ENCODE data around the gene CD58.

CD58 gene

GRCh38 chr1:116580446-116581322, 9.9 kb upstream of the CD58 start:
- Histone ChIP-seq H3K4me3 (ENCODE audit: insufficient read depth, low read length, poor library complexity, severe bottlenecking) (no peak overlapping the region), H3K27ac (ENCODE audit: low read depth, low read length) (no peak overlapping the region), H3F3A (ENCODE audit: insufficient read depth) (no peaks in the 10 kb centered on the region), H3K27me3 (ENCODE audit: low read length) (no peaks in the 10 kb centered on the region), H3K79me2 (ENCODE audit: insufficient read depth, low read length) (no peaks in the 10 kb centered on the region), H3K9me2 (replicated peaks; ENCODE audit: insufficient read depth, low read length) (no peaks in the 10 kb centered on the region), H3K9ac (ENCODE audit: low read length) (no peak overlapping the region), H2AFZ (ENCODE audit: low read depth, low read length, severe bottlenecking) (no peak overlapping the region), H3K4me2 (ENCODE audit: low read depth, low read length, poor library complexity, severe bottlenecking) (no peak overlapping the region), H4K20me1 (ENCODE audit: low read depth, low read length) (no peaks in the 10 kb centered on the region), H3K9me3 (ENCODE audit: insufficient read depth, low read length) (no peaks in the 10 kb centered on the region), H3K36me3 (ENCODE audit: low read length) (no peaks in the 10 kb centered on the region)
- TF ChIP-seq CTCF (IDR thresholded peaks at IDR 0.05; ENCODE audit: insufficient read depth, low read length, poor library complexity, severe bottlenecking) (no peak), EZH2phosphoT487 (conservative IDR thresholded peaks at IDR 0.05; ENCODE audit: low read length) (no peak)

- TF ChIP-seq EZH2phosphoT487 (conservative IDR thresholded peaks at IDR 0.05; ENCODE audit: low read length) (no peak), CTCF (IDR thresholded peaks at IDR 0.05; ENCODE audit: insufficient read depth, low read length, poor library complexity, severe bottlenecking) (no peak)
- Histone ChIP-seq H3K4me2 (ENCODE audit: low read depth, low read length, poor library complexity, severe bottlenecking) (no peak overlapping the region), H3K9ac (ENCODE audit: low read length) (no peak overlapping the region), H3K36me3 (ENCODE audit: low read length) (no peaks in the 10 kb centered on the region), H2AFZ (ENCODE audit: low read depth, low read length, severe bottlenecking) (no peak overlapping the region), H3K27me3 (ENCODE audit: low read length) (no peaks in the 10 kb centered on the region), H3K4me3 (ENCODE audit: insufficient read depth, low read length, poor library complexity, severe bottlenecking) (no peak overlapping the region), H3K9me2 (replicated peaks; ENCODE audit: insufficient read depth, low read length) (no peaks in the 10 kb centered on the region), H3K9me3 (ENCODE audit: insufficient read depth, low read length) (no peaks in the 10 kb centered on the region), H3K27ac (ENCODE audit: low read depth, low read length) (no peak overlapping the region), H3K79me2 (ENCODE audit: insufficient read depth, low read length) (no peaks in the 10 kb centered on the region), H3F3A (ENCODE audit: insufficient read depth) (no peaks in the 10 kb centered on the region), H4K20me1 (ENCODE audit: low read depth, low read length) (no peaks in the 10 kb centered on the region)
Observed at GRCh38 chr1:116579259-116579875, 8.5 kb upstream of the CD58 start.

GRCh38 chr1:116578581-116578980, 7.8 kb upstream of the CD58 start:
- no peak overlapping the region for H2AFZ ChIP-seq (ENCODE audit: low read depth, low read length, severe bottlenecking)
- no peak overlapping the region for H3K27ac ChIP-seq (ENCODE audit: low read depth, low read length)
- no peaks in the 10 kb centered on the region for H3K27me3 ChIP-seq (ENCODE audit: low read length)
- H3K9ac ChIP-seq (ENCODE audit: low read length) = no peak overlapping the region
- no peak for TF ChIP-seq CTCF (IDR thresholded peaks at IDR 0.05; ENCODE audit: insufficient read depth, low read length, poor library complexity, severe bottlenecking)
- no peak for TF ChIP-seq EZH2phosphoT487 (conservative IDR thresholded peaks at IDR 0.05; ENCODE audit: low read length)
- no peak overlapping the region for H3K4me3 ChIP-seq (ENCODE audit: insufficient read depth, low read length, poor library complexity, severe bottlenecking)
- no peaks in the 10 kb centered on the region for H3K9me3 ChIP-seq (ENCODE audit: insufficient read depth, low read length)
- no peaks in the 10 kb centered on the region for H4K20me1 ChIP-seq (ENCODE audit: low read depth, low read length)
- no peaks in the 10 kb centered on the region for H3F3A ChIP-seq (ENCODE audit: insufficient read depth)
- no peaks in the 10 kb centered on the region for H3K79me2 ChIP-seq (ENCODE audit: insufficient read depth, low read length)
- H3K9me2 ChIP-seq (replicated peaks; ENCODE audit: insufficient read depth, low read length) = no peaks in the 10 kb centered on the region
- no peak overlapping the region for H3K4me2 ChIP-seq (ENCODE audit: low read depth, low read length, poor library complexity, severe bottlenecking)
- H3K36me3 ChIP-seq (ENCODE audit: low read length) = no peaks in the 10 kb centered on the region
